ENCODE data around the gene MPZL1.

GRCh38 chr1:167714439-167715156 is 7.2 kb upstream of the MPZL1 start:
- TF ChIP-seq CTCF (IDR thresholded peaks at IDR 0.05) = no peak
- TF ChIP-seq BHLHE40 (IDR thresholded peaks at IDR 0.05; ENCODE audit: low read depth, low read length) = no peak
- peak; percentile 95 for TF ChIP-seq MYC (IDR thresholded peaks at IDR 0.05; ENCODE audit: borderline replicate concordance, low read length)
- peak; percentile 54 for TF ChIP-seq POLR2A (IDR thresholded peaks at IDR 0.05; ENCODE audit: low read length)
- 0 out of 5 replicates have a peak, but pooled peaks of 1 of the 2 experiments have one; percentile 7 for TF ChIP-seq RAD21 (conservative IDR thresholded peaks at IDR 0.05 in 1 of 2, IDR thresholded peaks at IDR 0.05 in 1 of 2)
- TF ChIP-seq REST (IDR thresholded peaks at IDR 0.05) = 0 out of 2 replicates have a peak, but pooled peaks have one; percentile 10

All from A549 (cell line).